SH-SY5Y (cell line): ENCODE results near the gene SLIT1.

Experiments used
- GATA2 ChIP-seq: IDR thresholded peaks from 2 replicates; pipeline ENCODE4 v1.6.1; 2011; ENCODE audit warnings: mild to moderate bottlenecking, low read depth, low read length
- GATA3 ChIP-seq: IDR thresholded peaks from 2 replicates; pipeline ENCODE4 v1.6.1; 2011; ENCODE audit warnings: low read depth, mild to moderate bottlenecking, low read length, moderate library complexity

DNA sequence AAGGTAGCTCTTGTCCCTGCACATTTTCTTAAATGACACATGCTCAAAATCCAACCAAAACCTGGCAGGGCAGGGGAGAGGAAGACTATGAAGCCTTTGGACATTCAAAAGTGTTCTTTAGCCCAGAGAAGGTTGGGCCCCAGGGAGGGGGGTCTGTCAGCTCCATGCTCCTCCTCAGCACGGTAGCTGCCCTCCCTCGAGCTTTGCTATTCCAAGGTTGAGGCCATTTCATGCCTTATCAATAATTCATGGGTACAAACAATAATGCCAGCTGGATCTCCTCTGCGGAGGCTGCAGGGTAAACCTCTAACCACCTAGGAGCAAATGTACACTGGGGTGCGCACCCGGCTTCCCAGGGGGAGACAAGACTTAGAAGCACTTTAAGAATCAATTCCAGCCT is 61.5 kb downstream of the SLIT1 start:
- TF ChIP-seq GATA2 (no peak), GATA3 (no peak)
